Neural cell (in vitro differentiated cells): Measurements from ENCODE around the gene CELF4.
"Not testable (repeated sequence)": the region's sequence is repeated elsewhere in the genome, so short reads cannot be mapped to it uniquely, and the experiment has no call there.

Experiments
- EZH2 ChIP-seq: fragments of 200-600, 300-800 bp; shearing (Covaris generic), sonication (generic); IDR thresholded peaks from 2 replicates; pipeline ENCODE4 v1.6.1; 2014; ENCODE audit warnings: antibody characterized with exemption, low read length, borderline replicate concordance, mild to moderate bottlenecking; ENCODE audit not compliant: insufficient read depth, poor library complexity, severe bottlenecking
- POLR2AphosphoS5 ChIP-seq: IDR thresholded peaks from 2 replicates; pipeline ENCODE4 v1.6.1; 2012
- SMC3 ChIP-seq: fragments of 450-650 bp; conservative IDR thresholded peaks from 2 replicates; pipeline ENCODE4 v1.6.1; 2014; ENCODE audit warnings: antibody characterized with exemption, mild to moderate bottlenecking, moderate library complexity; ENCODE audit not compliant: poor library complexity
- TF ChIP-seq, protein P1 (sequence below): fragments of 450-650 bp; IDR thresholded peaks from 2 replicates; pipeline ENCODE4 v1.5.1; 2014; ENCODE audit warnings: antibody characterized with exemption, mild to moderate bottlenecking, moderate library complexity; ENCODE audit not compliant: poor library complexity, severe bottlenecking
- TF ChIP-seq, protein P2 (sequence below): IDR thresholded peaks from 2 replicates; pipeline ENCODE4 v1.6.1; 2012; ENCODE audit warnings: borderline replicate concordance

DNA sequence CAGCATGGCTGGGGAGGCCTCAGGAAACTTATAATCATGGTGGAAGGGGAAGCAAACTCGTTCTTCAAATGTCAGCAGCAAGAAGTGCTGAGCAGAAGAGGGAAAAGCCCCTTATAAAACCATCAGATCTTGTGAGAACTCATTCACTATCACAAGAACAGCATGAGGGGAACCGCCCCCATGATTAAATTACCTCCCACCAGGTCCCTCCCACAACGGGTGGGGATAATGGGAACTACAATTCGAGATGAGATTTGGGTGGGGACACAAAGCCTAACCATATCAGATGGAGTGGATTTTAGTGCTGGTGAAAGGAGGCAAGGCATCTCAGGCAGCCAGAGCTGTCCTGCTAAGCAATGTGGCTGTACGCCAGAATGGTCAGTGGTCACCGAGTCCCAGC is 104.3 kb downstream of the CELF4 start:
- TF ChIP-seq, protein P1, sequence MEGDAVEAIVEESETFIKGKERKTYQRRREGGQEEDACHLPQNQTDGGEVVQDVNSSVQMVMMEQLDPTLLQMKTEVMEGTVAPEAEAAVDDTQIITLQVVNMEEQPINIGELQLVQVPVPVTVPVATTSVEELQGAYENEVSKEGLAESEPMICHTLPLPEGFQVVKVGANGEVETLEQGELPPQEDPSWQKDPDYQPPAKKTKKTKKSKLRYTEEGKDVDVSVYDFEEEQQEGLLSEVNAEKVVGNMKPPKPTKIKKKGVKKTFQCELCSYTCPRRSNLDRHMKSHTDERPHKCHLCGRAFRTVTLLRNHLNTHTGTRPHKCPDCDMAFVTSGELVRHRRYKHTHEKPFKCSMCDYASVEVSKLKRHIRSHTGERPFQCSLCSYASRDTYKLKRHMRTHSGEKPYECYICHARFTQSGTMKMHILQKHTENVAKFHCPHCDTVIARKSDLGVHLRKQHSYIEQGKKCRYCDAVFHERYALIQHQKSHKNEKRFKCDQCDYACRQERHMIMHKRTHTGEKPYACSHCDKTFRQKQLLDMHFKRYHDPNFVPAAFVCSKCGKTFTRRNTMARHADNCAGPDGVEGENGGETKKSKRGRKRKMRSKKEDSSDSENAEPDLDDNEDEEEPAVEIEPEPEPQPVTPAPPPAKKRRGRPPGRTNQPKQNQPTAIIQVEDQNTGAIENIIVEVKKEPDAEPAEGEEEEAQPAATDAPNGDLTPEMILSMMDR = not testable (repeated sequence)
- not testable (repeated sequence) for TF ChIP-seq POLR2AphosphoS5, EZH2, SMC3
- TF ChIP-seq, protein P2, sequence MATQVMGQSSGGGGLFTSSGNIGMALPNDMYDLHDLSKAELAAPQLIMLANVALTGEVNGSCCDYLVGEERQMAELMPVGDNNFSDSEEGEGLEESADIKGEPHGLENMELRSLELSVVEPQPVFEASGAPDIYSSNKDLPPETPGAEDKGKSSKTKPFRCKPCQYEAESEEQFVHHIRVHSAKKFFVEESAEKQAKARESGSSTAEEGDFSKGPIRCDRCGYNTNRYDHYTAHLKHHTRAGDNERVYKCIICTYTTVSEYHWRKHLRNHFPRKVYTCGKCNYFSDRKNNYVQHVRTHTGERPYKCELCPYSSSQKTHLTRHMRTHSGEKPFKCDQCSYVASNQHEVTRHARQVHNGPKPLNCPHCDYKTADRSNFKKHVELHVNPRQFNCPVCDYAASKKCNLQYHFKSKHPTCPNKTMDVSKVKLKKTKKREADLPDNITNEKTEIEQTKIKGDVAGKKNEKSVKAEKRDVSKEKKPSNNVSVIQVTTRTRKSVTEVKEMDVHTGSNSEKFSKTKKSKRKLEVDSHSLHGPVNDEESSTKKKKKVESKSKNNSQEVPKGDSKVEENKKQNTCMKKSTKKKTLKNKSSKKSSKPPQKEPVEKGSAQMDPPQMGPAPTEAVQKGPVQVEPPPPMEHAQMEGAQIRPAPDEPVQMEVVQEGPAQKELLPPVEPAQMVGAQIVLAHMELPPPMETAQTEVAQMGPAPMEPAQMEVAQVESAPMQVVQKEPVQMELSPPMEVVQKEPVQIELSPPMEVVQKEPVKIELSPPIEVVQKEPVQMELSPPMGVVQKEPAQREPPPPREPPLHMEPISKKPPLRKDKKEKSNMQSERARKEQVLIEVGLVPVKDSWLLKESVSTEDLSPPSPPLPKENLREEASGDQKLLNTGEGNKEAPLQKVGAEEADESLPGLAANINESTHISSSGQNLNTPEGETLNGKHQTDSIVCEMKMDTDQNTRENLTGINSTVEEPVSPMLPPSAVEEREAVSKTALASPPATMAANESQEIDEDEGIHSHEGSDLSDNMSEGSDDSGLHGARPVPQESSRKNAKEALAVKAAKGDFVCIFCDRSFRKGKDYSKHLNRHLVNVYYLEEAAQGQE = not testable (repeated sequence)
